Activated T-cell treated with anti-CD3 and anti-CD28 coated beads, Interleukin-2, amount 50 U/mL, for 4 hours (primary cell): Measurements from ENCODE around the gene NRDE2. TPM values are rescaled to one million over a fixed set of nuclear protein-coding genes. Genes with fewer than 3 reads are reported as not detected.

ENCODE experiments used
- ATAC-seq, 2 donors: fragments of 200-7000 bp; cut with Tn5 transposase; one replicate each; pipeline ENCODE4 v1.10.0; 2021
- DNase-seq: peaks from one replicate; pipeline ENCODE4 v3.0.0-alpha.2; 2020
- H3K27me3 Mint-ChIP-seq: one replicate; pipeline ENCODE4 v1.8.0; 2021; ENCODE audit warnings: low read depth, mixed read lengths
- H3K36me3 Mint-ChIP-seq: one replicate; pipeline ENCODE4 v1.8.0; 2022; ENCODE audit warnings: mixed read lengths; ENCODE audit not compliant: insufficient read depth
- H3K4me1 Mint-ChIP-seq: one replicate; pipeline ENCODE4 v1.8.0; 2021; ENCODE audit warnings: low read depth, mixed read lengths
- H3K4me3 Mint-ChIP-seq: one replicate; pipeline ENCODE4 v1.8.0; 2021; ENCODE audit warnings: mild to moderate bottlenecking, moderate library complexity, mixed read lengths
- H3K9me3 Mint-ChIP-seq: one replicate; pipeline ENCODE4 v1.8.0; 2021; ENCODE audit warnings: mixed read lengths
- total RNA-seq, 3 donors: library from RNA; stranded (reverse); gene quantifications; one replicate each; pipeline ENCODE4 v1.2.1, GENCODE V29; 2021

Gene NRDE2
- total RNA-seq, 3 donors from 2014 or later: 18.8 to 26.0 (median 23.8) TPM

- Mint-ChIP-seq H3K36me3 (peaks cover 42% of the 10 kb centered on the region), H3K27me3 (no peaks in the 10 kb centered on the region), H3K9me3 (no peaks in the 10 kb centered on the region), H3K4me1 (peaks cover 9% of the 10 kb centered on the region), H3K4me3 (no peak overlapping the region)
- no peak for ATAC-seq
- no peak for DNase-seq
Measured at GRCh38 chr14:90296641-90297040, 35.1 kb downstream of the NRDE2 start.

- no peak for ATAC-seq
- no peaks in the 10 kb centered on the region for H3K27me3 Mint-ChIP-seq
- peaks cover 42% of the 10 kb centered on the region for H3K36me3 Mint-ChIP-seq
- peaks cover 6% of the 10 kb centered on the region for H3K4me1 Mint-ChIP-seq
- DNase-seq: no peak
- no peak overlapping the region for H3K4me3 Mint-ChIP-seq
- no peaks in the 10 kb centered on the region for H3K9me3 Mint-ChIP-seq
Measured at GRCh38 chr14:90295870-90296516, 35.7 kb downstream of the NRDE2 start.

GRCh38 chr14:90294872-90295271 is 36.9 kb downstream of the NRDE2 start:
- H3K36me3 Mint-ChIP-seq: peaks cover 38% of the 10 kb centered on the region
- no peaks in the 10 kb centered on the region for H3K27me3 Mint-ChIP-seq
- no peaks in the 10 kb centered on the region for H3K9me3 Mint-ChIP-seq

GRCh38 chr14:90293766-90294730 is 37.7 kb downstream of the NRDE2 start:
- H3K4me3 Mint-ChIP-seq: no peak overlapping the region
- DNase-seq (no peak), ATAC-seq (no peak)
- no peaks in the 10 kb centered on the region for H3K27me3 Mint-ChIP-seq
- H3K9me3 Mint-ChIP-seq: no peaks in the 10 kb centered on the region
- no peaks in the 10 kb centered on the region for H3K4me1 Mint-ChIP-seq
- peaks cover 35% of the 10 kb centered on the region for H3K36me3 Mint-ChIP-seq

More at GRCh38 chr14:90294872-90295271, 36.9 kb downstream of the NRDE2 start:
- ATAC-seq (no peak), DNase-seq (no peak)
- Mint-ChIP-seq H3K4me3 (no peak overlapping the region), H3K4me1 (no peaks in the 10 kb centered on the region)

- H3K4me1 Mint-ChIP-seq: no peaks in the 10 kb centered on the region
- H3K36me3 Mint-ChIP-seq: peaks cover 35% of the 10 kb centered on the region
- DNase-seq (no peak), ATAC-seq (no peak)
- H3K9me3 Mint-ChIP-seq: no peaks in the 10 kb centered on the region
- H3K4me3 Mint-ChIP-seq: no peak overlapping the region
- no peaks in the 10 kb centered on the region for H3K27me3 Mint-ChIP-seq
Measured at GRCh38 chr14:90291699-90292098, 40.0 kb downstream of the NRDE2 start.

- Mint-ChIP-seq H3K27me3 (no peaks in the 10 kb centered on the region), H3K9me3 (no peaks in the 10 kb centered on the region), H3K36me3 (peaks cover 37% of the 10 kb centered on the region), H3K4me1 (no peaks in the 10 kb centered on the region), H3K4me3 (no peak overlapping the region)
- no peak for ATAC-seq
- no peak for DNase-seq
Measured at GRCh38 chr14:90290337-90291011, 41.3 kb downstream of the NRDE2 start.

- H3K36me3 Mint-ChIP-seq: peaks cover 31% of the 10 kb centered on the region
- ATAC-seq: no peak
- no peak overlapping the region for H3K4me3 Mint-ChIP-seq
Measured at GRCh38 chr14:90288651-90289355, 42.9 kb downstream of the NRDE2 start.

GRCh38 chr14:90287791-90288190 is 44.0 kb downstream of the NRDE2 start:
- peaks cover 31% of the 10 kb centered on the region for H3K36me3 Mint-ChIP-seq

More at GRCh38 chr14:90288651-90289355, 42.9 kb downstream of the NRDE2 start:
- Mint-ChIP-seq H3K4me1 (no peaks in the 10 kb centered on the region), H3K9me3 (no peaks in the 10 kb centered on the region), H3K27me3 (no peaks in the 10 kb centered on the region)
- DNase-seq: no peak

GRCh38 chr14:90281756-90282155 is 50.0 kb downstream of the NRDE2 start:
- Mint-ChIP-seq H3K36me3 (peaks cover 15% of the 10 kb centered on the region), H3K27me3 (no peaks in the 10 kb centered on the region), H3K4me3 (no peak overlapping the region), H3K4me1 (no peaks in the 10 kb centered on the region), H3K9me3 (no peaks in the 10 kb centered on the region)
- DNase-seq (no peak), ATAC-seq (no peak)

More at GRCh38 chr14:90287791-90288190, 44.0 kb downstream of the NRDE2 start:
- no peaks in the 10 kb centered on the region for H3K4me1 Mint-ChIP-seq
- no peak overlapping the region for H3K4me3 Mint-ChIP-seq
- DNase-seq (no peak), ATAC-seq (no peak)
- no peaks in the 10 kb centered on the region for H3K27me3 Mint-ChIP-seq
- no peaks in the 10 kb centered on the region for H3K9me3 Mint-ChIP-seq

- no peak overlapping the region for H3K4me3 Mint-ChIP-seq
- peaks cover 3% of the 10 kb centered on the region for H3K4me1 Mint-ChIP-seq
- no peaks in the 10 kb centered on the region for H3K27me3 Mint-ChIP-seq
- ATAC-seq (no peak), DNase-seq (no peak)
- H3K9me3 Mint-ChIP-seq: no peaks in the 10 kb centered on the region
- H3K36me3 Mint-ChIP-seq: peaks cover 18% of the 10 kb centered on the region
Measured at GRCh38 chr14:90281261-90281660, 50.5 kb downstream of the NRDE2 start.

- H3K27me3 Mint-ChIP-seq: no peaks in the 10 kb centered on the region
- DNase-seq: no peak
- no peaks in the 10 kb centered on the region for H3K9me3 Mint-ChIP-seq
- peaks cover 11% of the 10 kb centered on the region for H3K4me1 Mint-ChIP-seq
- ATAC-seq: no peak
- H3K4me3 Mint-ChIP-seq: no peak overlapping the region
- peaks cover 11% of the 10 kb centered on the region for H3K36me3 Mint-ChIP-seq
Measured at GRCh38 chr14:90280096-90280495, 51.6 kb downstream of the NRDE2 start.

GRCh38 chr14:90278199-90279175 is 53.3 kb downstream of the NRDE2 start:
- Mint-ChIP-seq H3K36me3 (peaks cover 12% of the 10 kb centered on the region), H3K27me3 (no peaks in the 10 kb centered on the region), H3K4me3 (no peak overlapping the region), H3K4me1 (peaks cover 16% of the 10 kb centered on the region), H3K9me3 (no peaks in the 10 kb centered on the region)
- DNase-seq (no peak), ATAC-seq (no peak)

- Mint-ChIP-seq H3K4me1 (peaks cover 16% of the 10 kb centered on the region), H3K4me3 (no peak overlapping the region), H3K27me3 (no peaks in the 10 kb centered on the region), H3K9me3 (no peaks in the 10 kb centered on the region), H3K36me3 (peaks cover 15% of the 10 kb centered on the region)
- ATAC-seq (no peak), DNase-seq (no peak)
Measured at GRCh38 chr14:90277581-90278198, 54.1 kb downstream of the NRDE2 start.
